Psoas muscle (tissue), 8 donors: ENCODE results near the gene MSMB. TPM values are rescaled to one million over a fixed set of nuclear protein-coding genes. Genes with fewer than 3 reads are reported as not detected.
"Not testable (repeated sequence)": the region's sequence is repeated elsewhere in the genome, so short reads cannot be mapped to it uniquely, and the experiment has no call there.

Experiments
- ATAC-seq, 4 donors: fragments of 200-7000 bp; cut with Tn5 transposase; one replicate each; pipeline ENCODE4 v1.9.1; 2020; ENCODE audit warnings: moderate library complexity in 3 of 4, mild to moderate bottlenecking in 2 of 4
- DNase-seq, 2 donors: peaks; one replicate each; pipeline ENCODE4 v3.0.0-alpha.2; 2020
- H3K27ac ChIP-seq: fragments of 200-600 bp; one replicate; pipeline ENCODE4 v1.8.0; 2022
- H3K27me3 ChIP-seq, 3 donors: fragments of 200-600 bp in 1 of 3; one replicate each; pipeline versions ENCODE4 v1.6.1 to v1.8.0; 2013 to 2022; ENCODE audit warnings: low read length in 2 of 3, mild to moderate bottlenecking in 2 of 3, moderate library complexity in 1 of 3; ENCODE audit not compliant: insufficient read depth in 3 of 3
- H3K36me3 ChIP-seq, 2 donors: fragments of 200-600 bp in 1 of 2; one replicate each; pipeline versions ENCODE4 v1.6.1 to v1.8.0; 2013 to 2022; ENCODE audit warnings: low read depth in 1 of 2, mild to moderate bottlenecking in 1 of 2, moderate library complexity in 1 of 2; ENCODE audit not compliant: insufficient read depth in 1 of 2
- H3K4me1 ChIP-seq: fragments of 200-600 bp; one replicate; pipeline ENCODE4 v1.8.0; 2022
- H3K4me3 ChIP-seq: fragments of 200-600 bp; one replicate; pipeline ENCODE4 v1.8.0; 2022; ENCODE audit warnings: mild to moderate bottlenecking
- H3K9me3 ChIP-seq: fragments of 200-600 bp; one replicate; pipeline ENCODE4 v1.8.0; 2022
- WGBS, 3 donors: extraction: QIAGEN DNeasy Blood & Tissue Kit; methylation state at CpG; one replicate each; pipeline versions ENCODE4 v1.1.6 to v1.1.7; 2013; 5-methylcytosine and 5-hydroxymethylcytosine counted together
- intact Hi-C, 2 donors: fragments of 100-400 bp; cut with DNase I; formaldehyde crosslinking; loops; one replicate each; pipeline versions ENCODE4 v1.11.0 to v1.14.2; 2022
- polyA plus RNA-seq, 3 donors: library from polyadenylated mRNA; stranded (reverse); fragments of 200-250 nt; gene quantifications; one replicate each; pipeline ENCODE4 v1.2.3, GENCODE V29; 2013
- total RNA-seq, 4 donors: library from RNA; stranded (reverse); fragmentation: NEBNext Ultra II Directional in 2 of 4; extraction: Animal tissue kit (Norgen Biotek cat#: 25700) in 2 of 4; gene quantifications; one replicate each; pipeline versions ENCODE4 v1.2.1 to v1.2.4, GENCODE V29; 2021 to 2023
- TF ChIP-seq, protein P1 (sequence below): fragments of 200-600 bp; IDR thresholded peaks from one replicate; pipeline ENCODE4 v1.8.0; 2022; ENCODE audit warnings: antibody characterized with exemption
- donor health status: healthy with polysubstance abuse.
- donor health status: DM: no; HTN: no; CAD: no; lungs with moderate emphysema.
- donor health status: Bipolar disorder and iron deficiency.
- donor health status: healthy.
- donor health status: DM: yes; HTN: yes; CAD: no.
- donor health status: DM: no; HTN: no; CAD: no.
- donor health status: DM: no; HTN: no; CAD: no.
- donor health status: DM: yes; HTN: yes; CAD: no.

Gene MSMB
- total and polyA plus RNA-seq, 7 donors, result not detected

DNA sequence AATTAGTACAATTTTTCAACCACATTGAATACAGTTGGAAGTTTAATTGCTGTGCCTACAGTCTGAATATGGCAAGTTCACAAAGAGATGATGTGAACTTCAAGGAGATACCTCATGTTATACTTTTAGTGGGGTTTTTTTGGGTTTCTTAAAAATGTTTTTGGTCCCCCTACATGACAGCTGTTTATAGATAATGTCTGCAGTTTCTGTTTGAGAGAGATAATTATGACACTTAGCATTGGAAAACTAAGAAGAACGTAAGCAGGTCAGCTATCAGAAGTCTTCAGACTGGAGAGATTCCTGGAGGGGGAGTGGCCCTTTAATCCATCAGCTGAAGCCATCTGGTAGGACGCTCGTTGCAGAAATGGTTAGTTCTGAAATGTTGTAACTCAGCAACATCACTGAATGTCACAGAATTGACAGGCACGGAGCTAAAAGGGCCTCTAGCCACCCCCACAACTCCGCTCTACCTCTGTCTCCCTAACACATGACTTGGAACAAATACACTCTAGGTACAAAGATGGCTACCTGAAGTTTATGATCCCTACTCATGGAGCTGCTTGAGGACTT, 44.8 kb downstream of the MSMB start:
- Histone ChIP-seq H3K36me3 (peaks cover 16 to 88% of the 10 kb centered on the region in 2 donors), H3K27me3 (no peaks in the 10 kb centered on the region), H3K27ac (no peak overlapping the region), H3K4me3 (no peak overlapping the region), H3K4me1 (no peaks in the 10 kb centered on the region), H3K9me3 (no peaks in the 10 kb centered on the region)
- TF ChIP-seq, protein P1, sequence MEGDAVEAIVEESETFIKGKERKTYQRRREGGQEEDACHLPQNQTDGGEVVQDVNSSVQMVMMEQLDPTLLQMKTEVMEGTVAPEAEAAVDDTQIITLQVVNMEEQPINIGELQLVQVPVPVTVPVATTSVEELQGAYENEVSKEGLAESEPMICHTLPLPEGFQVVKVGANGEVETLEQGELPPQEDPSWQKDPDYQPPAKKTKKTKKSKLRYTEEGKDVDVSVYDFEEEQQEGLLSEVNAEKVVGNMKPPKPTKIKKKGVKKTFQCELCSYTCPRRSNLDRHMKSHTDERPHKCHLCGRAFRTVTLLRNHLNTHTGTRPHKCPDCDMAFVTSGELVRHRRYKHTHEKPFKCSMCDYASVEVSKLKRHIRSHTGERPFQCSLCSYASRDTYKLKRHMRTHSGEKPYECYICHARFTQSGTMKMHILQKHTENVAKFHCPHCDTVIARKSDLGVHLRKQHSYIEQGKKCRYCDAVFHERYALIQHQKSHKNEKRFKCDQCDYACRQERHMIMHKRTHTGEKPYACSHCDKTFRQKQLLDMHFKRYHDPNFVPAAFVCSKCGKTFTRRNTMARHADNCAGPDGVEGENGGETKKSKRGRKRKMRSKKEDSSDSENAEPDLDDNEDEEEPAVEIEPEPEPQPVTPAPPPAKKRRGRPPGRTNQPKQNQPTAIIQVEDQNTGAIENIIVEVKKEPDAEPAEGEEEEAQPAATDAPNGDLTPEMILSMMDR, result no peak
- ATAC-seq (no peak), DNase-seq (no peak)
- intact Hi-C loops, result no loop called here
- 61 to 77% (median 71%) methylated on average over 5 of the region's 5 CpGs for WGBS, 3 donors

DNA sequence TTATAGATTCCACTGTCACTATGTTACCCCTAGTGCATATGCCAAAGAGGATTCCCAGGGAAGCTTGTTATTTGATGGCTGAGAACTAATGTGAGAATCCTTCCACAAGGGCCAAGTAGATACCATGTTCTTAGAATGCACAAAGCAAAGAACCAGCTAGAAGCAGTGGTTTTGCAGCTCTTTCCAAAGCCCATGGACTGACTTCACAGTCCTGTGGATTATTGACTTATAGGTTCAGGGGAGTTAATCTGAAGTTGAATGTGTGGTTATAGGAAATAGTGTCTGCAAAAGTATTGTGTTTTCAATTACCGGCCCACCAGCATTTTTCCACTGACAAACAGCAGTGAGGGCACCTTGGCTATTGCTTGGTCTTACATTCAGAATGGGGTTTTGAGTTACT, 45.5 kb downstream of the MSMB start:
- Histone ChIP-seq H3K4me3 (no peak overlapping the region), H3K9me3 (no peaks in the 10 kb centered on the region), H3K27ac (no peak overlapping the region), H3K36me3 (peaks cover 14 to 81% of the 10 kb centered on the region in 2 donors), H3K4me1 (no peaks in the 10 kb centered on the region), H3K27me3 (no peaks in the 10 kb centered on the region)
- no peak for ATAC-seq
- intact Hi-C loops, result no loop called here
- no peak for DNase-seq
- TF ChIP-seq, protein P1, result no peak
- WGBS, 3 donors, result 82 to 89% (median 86%) methylated on average over 1 of the region's 1 CpG

DNA sequence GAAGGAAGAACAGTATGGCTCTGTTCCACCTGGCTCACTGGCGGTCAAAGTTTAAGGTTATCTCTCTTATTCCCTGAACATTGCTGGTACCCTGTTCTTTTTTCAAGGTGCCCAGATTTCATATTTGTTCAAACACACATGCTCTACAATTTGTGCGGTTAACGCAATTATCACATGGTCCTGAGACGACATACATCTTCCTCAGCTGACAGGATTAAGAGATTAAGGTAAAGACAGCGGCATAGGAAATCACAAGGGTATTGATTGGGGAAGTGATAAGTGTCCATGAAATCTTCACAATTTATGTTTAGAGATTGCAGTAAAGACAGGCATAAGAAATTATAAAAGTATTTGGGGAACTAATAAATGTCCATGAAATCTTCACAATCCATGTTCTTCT, 46.1 kb downstream of the MSMB start:
- H3K27ac ChIP-seq, ATAC-seq, DNase-seq, intact Hi-C loops, H3K27me3 ChIP-seq, H3K4me3 ChIP-seq, H3K9me3 ChIP-seq, H3K4me1 ChIP-seq: not testable (repeated sequence)
- 91 to 97% (median 92%) methylated on average over 5 of the region's 5 CpGs for WGBS, 3 donors
- H3K36me3 ChIP-seq, result peaks cover 12 to 75% of the 10 kb centered on the region in 2 donors

DNA sequence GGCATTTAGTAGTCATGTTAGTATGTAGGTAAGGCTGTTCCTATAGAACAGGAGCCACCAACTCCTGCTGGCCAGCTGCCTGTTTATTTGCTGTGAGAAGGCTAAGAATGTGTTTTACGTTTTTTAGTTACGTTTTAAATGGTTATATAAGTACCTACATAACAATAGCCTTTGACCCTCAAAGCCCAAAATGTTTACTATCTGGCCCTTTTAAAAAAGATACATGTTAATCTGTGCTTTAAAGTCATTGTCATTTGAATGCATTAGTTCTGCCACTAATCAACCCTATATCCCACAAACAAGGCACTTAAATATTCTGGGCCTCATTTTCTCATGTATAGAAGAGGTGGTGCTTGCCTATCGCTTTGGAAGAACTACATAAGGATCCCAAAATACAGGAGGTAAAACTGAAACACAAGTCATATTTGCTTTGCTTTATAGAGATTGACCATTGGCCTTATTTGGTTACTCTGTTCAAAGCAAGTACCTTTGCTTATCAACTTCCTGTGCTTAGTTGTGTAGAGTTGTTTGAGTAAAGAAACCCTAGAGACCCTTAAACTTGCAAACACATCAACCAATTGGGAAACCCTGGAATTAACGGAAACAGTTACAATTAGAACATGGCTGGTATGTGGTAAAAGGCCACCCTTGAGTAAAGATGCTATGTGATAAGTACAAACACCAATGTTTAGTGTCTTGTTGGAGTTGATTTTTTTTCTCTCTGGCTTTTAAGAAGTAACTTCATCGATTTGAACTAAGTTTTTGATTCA, 47.9 kb downstream of the MSMB start:
- Histone ChIP-seq H3K27ac (no peak overlapping the region), H3K4me3 (no peak overlapping the region), H3K27me3 (no peaks in the 10 kb centered on the region), H3K36me3 (peaks cover 11 to 66% of the 10 kb centered on the region in 2 donors), H3K4me1 (no peaks in the 10 kb centered on the region), H3K9me3 (no peaks in the 10 kb centered on the region)
- TF ChIP-seq, protein P1, result no peak
- ATAC-seq, result no peak
- DNase-seq, result no peak
- intact Hi-C loops, result no loop called here
- WGBS, 3 donors, result 85 to 91% (median 91%) methylated on average over 5 of the region's 5 CpGs

DNA sequence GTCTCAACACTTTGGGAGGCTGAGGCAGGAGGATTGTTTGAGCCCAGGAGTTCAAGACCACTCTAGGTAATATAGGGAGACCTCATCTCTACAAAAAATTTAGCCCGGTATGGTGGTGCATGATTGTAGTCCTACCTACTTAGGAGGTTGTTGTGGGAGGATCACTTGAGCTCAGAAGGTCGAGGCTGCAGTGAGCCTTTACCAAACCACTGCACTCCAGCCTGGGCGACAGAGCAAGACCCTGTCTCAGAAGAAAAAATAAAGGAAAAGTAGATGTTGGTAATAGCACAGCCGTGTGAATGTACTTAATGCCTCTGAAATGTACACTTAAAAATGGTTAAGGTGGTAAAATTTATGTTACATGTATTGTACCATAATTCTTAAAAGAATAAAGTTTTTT, 48.5 kb downstream of the MSMB start:
- DNase-seq (no peak), ATAC-seq (no peak)
- no peak overlapping the region for H3K4me3 ChIP-seq
- TF ChIP-seq, protein P1, result no peak
- H3K9me3 ChIP-seq, result no peaks in the 10 kb centered on the region
- H3K4me1 ChIP-seq, result no peaks in the 10 kb centered on the region
- H3K27ac ChIP-seq, result no peak overlapping the region
- intact Hi-C loops, result no loop called here
- 92 to 96% (median 93%) methylated on average over 4 of the region's 4 CpGs for WGBS, 3 donors
- H3K36me3 ChIP-seq, result peaks cover 7 to 65% of the 10 kb centered on the region in 2 donors
- no peaks in the 10 kb centered on the region for H3K27me3 ChIP-seq

DNA sequence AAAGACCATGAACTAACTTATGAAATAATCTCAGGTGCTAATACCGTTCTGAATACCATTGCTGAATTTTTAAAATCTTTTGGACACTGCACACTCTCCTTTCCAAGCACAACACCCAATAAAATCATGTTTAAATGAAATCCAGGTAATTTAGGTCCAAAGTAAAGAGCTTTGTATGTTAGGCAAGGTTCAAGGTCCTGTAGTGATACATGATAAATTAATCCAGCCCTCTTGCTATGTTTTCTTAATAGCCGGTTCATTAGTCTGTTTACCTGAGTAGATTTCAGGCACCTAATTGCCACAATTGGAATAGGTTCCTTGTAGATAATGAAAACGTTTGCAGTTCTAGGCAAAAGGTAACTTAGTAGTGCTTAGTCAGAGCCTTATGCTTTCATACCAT, 60.5 kb downstream of the MSMB start:
- H3K9me3 ChIP-seq, H3K27ac ChIP-seq, H3K4me3 ChIP-seq, DNase-seq, intact Hi-C loops, ATAC-seq, H3K27me3 ChIP-seq, H3K4me1 ChIP-seq: not testable (repeated sequence)
- WGBS, 3 donors, result 86 to 90% (median 86%) methylated on average over 3 of the region's 3 CpGs
- H3K36me3 ChIP-seq, result peaks cover 0 to 65% of the 10 kb centered on the region in 2 donors

DNA sequence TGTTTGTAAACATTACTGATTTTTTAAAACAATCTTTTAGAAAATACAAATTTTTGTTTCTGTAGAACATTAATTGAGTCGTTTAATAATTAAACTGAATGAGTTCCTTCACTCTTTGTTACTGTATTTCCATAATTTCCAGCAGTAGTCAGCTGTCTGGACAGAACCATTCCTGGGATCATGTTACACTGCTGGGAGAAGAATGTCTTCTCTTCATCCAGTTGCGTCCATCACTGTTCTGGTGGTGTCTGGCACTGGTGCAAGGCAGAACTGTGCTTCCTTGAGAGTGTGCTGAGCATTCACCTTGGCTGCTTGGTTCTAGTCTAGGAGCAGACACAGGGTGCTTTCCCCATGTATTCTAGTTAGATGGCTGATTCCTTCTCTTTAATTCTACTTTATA, 61.6 kb downstream of the MSMB start:
- peaks cover 0 to 59% of the 10 kb centered on the region in 2 donors for H3K36me3 ChIP-seq
- not testable (repeated sequence) for DNase-seq

More for the DNA sequence above, 61.6 kb downstream of the MSMB start:
- H3K27me3 ChIP-seq, H3K9me3 ChIP-seq, H3K4me3 ChIP-seq, H3K4me1 ChIP-seq, H3K27ac ChIP-seq, intact Hi-C loops: not testable (repeated sequence)
- peak; percentile 69 to 86 (median 82) for ATAC-seq
- WGBS, 3 donors, result 39 to 53% (median 43%) methylated on average over 2 of the region's 2 CpGs
